Measurements from ENCODE around the gene FRRS1L.
"Not testable (repeated sequence)": the region's sequence is repeated elsewhere in the genome, so short reads cannot be mapped to it uniquely, and the experiment has no call there.

The FRRS1L gene

DNA sequence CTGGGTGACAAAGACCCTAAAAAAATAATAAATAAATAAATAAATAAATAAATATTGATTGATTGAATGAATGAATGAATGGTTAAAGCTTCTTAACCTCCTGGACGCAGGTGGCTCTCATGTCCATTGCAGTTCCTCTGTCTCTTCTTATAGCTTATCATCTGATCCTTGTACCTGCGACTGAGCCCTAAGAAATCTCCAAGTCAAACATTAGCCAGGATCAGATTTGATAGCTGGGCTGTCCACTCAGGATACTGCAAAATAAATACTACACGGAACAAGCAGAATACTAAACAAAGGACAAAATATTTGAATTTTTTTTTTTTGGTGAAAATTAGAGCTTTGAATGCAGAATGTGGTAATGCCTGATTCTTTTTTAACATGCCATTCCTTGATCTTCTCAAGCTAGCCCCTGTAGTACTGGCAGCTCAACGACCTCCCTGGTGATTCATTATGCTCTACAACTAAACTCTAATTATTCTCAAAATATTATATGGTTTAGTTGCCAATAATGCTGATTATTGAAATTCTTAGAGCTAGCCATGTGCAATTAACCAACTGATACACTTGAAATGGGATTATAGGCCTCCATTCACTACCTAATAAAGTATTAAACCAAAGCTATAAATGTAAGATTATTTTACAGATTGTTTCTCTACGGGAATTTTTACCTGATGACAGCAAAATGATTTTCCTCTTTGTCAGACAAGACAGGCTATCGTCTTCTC is 37.4 kb downstream of the FRRS1L start:
- DNase-seq (ENCODE audit: low read depth), result no peak

- DNase-seq (ENCODE audit: low read depth), result not testable (repeated sequence)
Observed at GRCh38 chr9:109126671-109127070, 40.4 kb downstream of the FRRS1L start.

- DNase-seq (ENCODE audit: low read depth), result no peak
Observed at GRCh38 chr9:109124121-109124520, 42.9 kb downstream of the FRRS1L start.

DNA sequence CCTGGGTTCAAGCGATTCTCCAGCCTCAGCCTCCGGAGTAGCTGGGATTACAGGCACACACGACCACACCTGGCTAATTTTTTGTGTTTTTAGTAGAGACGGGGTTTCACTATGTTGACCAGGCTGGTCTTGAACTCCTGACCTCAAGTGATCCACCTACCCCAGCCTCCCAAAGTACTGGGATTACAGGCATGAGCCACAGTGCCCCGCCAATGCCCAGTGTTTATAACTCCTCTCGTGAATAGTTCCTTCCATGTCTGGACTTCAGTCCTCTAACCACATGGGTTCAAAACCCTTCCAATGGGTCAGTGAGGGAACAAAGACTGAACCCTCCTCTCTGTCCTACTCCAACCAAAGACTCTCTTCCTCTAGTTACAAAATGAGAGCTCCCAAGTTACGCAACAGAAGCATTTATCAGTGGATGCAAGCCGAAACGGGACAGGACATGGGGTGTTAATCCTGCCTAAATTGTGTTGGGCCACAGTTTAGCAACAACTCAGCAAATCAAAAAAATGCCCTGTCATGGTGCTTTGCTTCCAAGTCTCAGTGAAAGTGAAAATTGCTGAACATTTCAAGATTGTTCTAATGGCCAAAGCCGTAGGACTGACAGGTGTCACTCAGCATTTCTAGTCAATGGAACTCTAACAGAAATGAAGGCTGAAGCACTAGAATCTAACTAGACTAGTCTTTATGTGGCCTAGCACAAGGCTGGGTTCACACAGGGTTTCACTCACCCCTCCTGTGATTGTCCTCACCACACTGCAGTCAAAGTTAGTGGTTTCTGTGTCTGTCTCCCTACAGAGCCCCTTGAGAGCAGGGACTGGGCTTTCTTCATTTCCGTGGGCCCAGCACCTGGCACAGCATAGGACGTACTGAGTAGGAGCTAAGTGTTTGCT is 44.1 kb downstream of the FRRS1L start:
- no peak for DNase-seq (ENCODE audit: low read depth)

- no peak for DNase-seq (ENCODE audit: low read depth)
Observed at GRCh38 chr9:109121232-109121796, 45.7 kb downstream of the FRRS1L start.

GRCh38 chr9:109120204-109120789 is 46.8 kb downstream of the FRRS1L start:
- no peak for DNase-seq (ENCODE audit: low read depth)

DNA sequence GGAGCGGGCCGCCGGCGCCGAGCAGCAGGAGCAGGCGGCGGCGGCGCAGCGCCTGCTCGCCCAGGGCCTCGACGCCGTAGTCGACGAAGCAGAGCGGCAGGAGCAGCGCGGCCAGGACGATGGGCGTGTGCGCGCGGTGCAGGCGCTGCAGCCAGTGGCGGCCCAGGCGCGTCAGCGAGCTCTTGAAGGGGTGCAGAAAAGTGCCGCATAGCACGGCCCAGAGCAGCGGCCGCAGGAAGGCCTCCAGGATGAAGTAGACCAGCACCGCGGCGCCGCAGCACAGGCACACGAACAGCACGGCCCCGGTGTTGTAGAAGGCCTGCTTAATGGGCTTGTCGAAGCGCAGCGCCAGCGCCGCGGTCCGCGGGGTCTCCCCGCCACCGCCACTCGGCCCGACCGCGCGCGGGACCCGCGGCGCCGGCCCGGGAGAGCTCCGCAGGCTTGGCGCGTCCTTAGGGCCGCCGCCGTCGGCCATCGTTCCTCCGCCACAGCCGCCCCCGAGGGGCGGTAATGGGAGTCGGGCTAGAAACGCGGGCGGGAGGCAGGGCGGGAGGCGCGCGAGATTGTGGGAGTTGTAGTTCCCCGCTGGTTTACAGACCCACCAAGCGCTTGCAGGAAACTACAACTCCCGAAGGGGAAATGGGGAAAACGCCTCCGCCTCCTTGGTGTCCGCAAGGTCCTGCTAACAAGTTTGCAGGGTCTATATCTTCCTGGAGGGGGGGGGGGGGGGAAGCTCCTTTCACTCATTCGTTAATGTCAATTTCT is 47.4 kb downstream of the FRRS1L start, which contains the start of gene TMEM245:
Gene TMEM245 (minus strand): TSS at position 509 of the 765 bp plus-strand sequence. CDS start 34 bp downstream, at position 475.
- peak; percentile 87 for DNase-seq (ENCODE audit: low read depth)

GRCh38 chr9:109118808-109119438 is 48.1 kb downstream of the FRRS1L start:
- no peak for DNase-seq (ENCODE audit: low read depth)

- DNase-seq (ENCODE audit: low read depth), result no peak
Observed at GRCh38 chr9:109117856-109118807, 48.9 kb downstream of the FRRS1L start.

- no peak for DNase-seq (ENCODE audit: low read depth)
Observed at GRCh38 chr9:109115931-109116526, 51.0 kb downstream of the FRRS1L start.

DNA sequence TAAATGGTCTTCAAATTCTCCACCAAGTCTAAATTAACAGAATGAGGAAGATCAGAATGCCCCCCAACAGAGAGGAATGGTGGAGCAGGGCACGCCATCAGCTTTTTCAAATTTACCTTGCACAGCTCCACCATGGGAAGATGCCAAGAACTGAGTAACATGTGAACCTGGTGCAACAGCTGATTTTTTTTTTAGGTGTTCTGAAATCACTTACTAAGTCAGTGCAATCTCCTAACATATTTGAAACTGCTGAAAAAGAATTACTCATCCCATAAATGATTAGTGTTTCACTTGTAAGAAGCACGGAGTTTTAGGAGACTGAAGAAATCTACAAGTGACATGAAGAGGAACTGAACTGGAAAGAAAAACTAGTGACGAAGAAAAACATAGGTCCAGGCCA is 52.4 kb downstream of the FRRS1L start:
- DNase-seq (ENCODE audit: low read depth), result no peak

DNA sequence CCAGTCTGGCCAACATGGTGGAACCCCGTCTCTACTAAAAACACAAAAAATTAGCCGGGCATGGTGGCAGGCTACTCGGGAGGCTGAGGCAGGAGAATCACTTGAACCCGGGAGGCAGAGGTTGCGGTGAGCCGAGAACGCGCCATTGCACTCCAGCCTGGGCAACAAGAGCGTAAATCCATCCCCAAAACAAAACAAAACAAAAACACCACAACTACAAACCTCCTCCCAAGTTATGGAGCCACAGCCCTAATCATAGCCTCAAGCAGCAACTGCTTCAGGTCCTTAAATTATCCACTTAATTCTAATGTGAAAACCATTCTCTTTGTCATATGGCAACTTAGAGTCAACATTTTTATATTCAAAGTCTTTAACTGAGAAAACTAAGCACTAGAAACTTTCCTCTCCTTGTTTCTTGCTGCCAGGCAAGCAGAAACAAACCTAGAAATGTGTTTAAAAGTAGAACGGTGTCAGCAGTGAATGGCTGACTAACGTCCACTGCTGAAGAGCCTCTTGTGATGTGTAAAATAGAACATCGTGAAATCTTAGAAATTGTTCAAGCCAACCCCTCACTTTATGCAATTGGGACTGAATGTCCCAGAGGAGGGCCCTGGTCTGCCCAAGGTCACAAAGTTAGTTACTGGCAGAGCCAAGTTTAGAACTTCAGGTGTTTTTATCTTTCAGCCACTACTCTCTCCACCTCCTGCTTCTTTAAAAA is 53.0 kb downstream of the FRRS1L start:
- no peak for DNase-seq (ENCODE audit: low read depth)

GRCh38 chr9:109113254-109113653 is 53.8 kb downstream of the FRRS1L start:
- DNase-seq (ENCODE audit: low read depth), result no peak

- no peak for DNase-seq (ENCODE audit: low read depth)
Observed at GRCh38 chr9:109110329-109111021, 56.6 kb downstream of the FRRS1L start.

DNA sequence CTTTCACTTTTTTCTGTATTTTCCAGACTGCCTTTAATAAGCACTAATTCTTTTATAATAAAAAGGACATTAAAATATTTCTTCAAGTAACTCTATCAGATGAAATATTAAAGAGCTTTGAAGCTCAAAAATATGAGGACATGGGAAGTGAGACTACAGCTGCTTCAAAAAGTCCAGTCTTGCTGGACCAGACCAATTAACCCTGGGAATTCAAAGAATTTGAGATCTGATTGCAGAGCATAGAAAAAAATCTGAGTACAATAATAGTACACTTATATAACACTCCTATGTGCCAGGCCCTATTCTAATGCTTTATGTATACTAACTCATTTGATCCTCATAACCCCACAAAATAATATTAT is 57.1 kb downstream of the FRRS1L start:
- no peak for DNase-seq (ENCODE audit: low read depth)

DNA sequence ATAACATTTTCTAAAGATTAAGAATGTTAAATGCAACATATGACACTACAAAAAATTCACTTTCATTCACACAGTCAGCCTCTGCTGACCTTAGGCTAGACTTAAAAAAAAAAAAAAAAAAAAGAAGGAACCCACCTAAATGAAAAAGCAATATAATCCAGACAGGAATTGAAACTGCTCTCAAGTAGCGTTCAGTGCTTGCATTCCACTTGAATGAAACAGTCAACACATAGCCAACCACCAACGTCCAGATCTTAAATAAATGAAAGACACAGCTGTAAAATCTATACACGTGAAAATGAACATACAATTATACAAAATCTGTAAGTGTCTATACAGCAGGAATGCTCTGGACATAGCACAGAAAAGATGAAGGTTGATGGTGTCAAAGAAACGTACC is 58.7 kb downstream of the FRRS1L start:
- no peak for DNase-seq (ENCODE audit: low read depth)

- no peak for DNase-seq (ENCODE audit: low read depth)
Observed at GRCh38 chr9:109107402-109108240, 59.4 kb downstream of the FRRS1L start.
